Prostate gland (tissue), 2 donors: ENCODE data around the gene MAP4K4.

ENCODE experiments used
- POLR2A ChIP-seq: fragments of 450-650 bp; IDR thresholded peaks from one replicate; pipeline ENCODE4 v1.6.1; 2016; ENCODE audit warnings: antibody characterized with exemption, mild to moderate bottlenecking
- TF ChIP-seq, protein P1 (sequence below), 4 experiments: fragments of 200-600 bp in 2 of 4; fragments of 450-650 bp in 2 of 4; sonication (generic) in 2 of 4; IDR thresholded peaks; 1 replicate in 3 of 4; 2 replicates in 1 of 4; pipeline ENCODE4 v1.5.1; 2016 to 2019; ENCODE audit warnings: antibody characterized with exemption in 4 of 4, mild to moderate bottlenecking in 2 of 4, moderate library complexity in 2 of 4

DNA sequence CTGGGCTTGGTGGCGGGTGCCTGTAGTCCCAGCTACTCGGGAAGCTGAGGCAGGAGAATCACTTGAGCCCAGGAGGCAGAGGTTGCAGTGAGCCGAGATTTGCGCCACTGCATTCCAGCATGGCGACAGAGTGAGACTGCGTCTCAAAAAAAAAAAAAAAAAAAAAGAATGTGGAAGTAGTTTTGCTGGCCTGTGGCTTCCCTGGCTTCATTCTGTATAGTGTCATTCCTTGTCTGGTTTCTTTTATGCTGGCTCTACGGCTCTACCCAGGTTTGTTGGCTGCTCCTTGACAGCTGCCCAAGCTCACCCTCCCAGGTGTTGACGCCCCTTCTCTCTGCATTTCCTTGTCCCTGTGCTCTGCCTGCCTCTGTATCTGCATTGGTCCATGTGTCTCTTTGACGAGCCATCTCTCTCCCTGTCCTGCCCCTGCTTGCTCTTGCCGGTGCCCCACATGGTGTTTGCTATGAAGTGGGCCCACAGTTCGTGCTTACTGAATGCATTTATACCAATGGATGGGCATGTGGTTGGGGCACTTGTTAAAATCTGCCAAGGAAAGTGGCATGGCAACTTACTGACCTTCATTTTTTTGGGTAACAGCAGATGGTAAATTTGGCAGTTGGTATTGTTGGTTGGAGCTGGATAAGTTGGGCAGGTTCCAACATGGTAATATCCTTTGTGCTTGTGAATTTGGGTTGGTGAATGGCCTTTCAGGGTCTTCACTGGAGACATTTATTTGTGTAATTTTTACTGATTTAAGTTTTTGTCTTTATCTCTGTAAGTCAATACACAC lies 113.9 kb downstream of the MAP4K4 start:
- TF ChIP-seq, protein P1, sequence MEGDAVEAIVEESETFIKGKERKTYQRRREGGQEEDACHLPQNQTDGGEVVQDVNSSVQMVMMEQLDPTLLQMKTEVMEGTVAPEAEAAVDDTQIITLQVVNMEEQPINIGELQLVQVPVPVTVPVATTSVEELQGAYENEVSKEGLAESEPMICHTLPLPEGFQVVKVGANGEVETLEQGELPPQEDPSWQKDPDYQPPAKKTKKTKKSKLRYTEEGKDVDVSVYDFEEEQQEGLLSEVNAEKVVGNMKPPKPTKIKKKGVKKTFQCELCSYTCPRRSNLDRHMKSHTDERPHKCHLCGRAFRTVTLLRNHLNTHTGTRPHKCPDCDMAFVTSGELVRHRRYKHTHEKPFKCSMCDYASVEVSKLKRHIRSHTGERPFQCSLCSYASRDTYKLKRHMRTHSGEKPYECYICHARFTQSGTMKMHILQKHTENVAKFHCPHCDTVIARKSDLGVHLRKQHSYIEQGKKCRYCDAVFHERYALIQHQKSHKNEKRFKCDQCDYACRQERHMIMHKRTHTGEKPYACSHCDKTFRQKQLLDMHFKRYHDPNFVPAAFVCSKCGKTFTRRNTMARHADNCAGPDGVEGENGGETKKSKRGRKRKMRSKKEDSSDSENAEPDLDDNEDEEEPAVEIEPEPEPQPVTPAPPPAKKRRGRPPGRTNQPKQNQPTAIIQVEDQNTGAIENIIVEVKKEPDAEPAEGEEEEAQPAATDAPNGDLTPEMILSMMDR (IDR thresholded peaks at IDR 0.05): no peak
- no peak for TF ChIP-seq POLR2A
